Ascending aorta (tissue), 2 donors: ENCODE data around the gene LRRC28. TPM values are rescaled to one million over a fixed set of nuclear protein-coding genes. Genes with fewer than 3 reads are reported as not detected.
A peak's percentile ranks its signal among the peaks of the same experiment; 100 is the strongest.

Experiments
- DNase-seq, 2 donors: peaks; one replicate each; pipeline ENCODE4 v3.0.0-alpha.2; 2019; ENCODE audit warnings: low spot score in 2 of 2
- H3K27ac ChIP-seq, 2 donors: fragments of 200-600 bp; sonication (generic); one replicate each; pipeline ENCODE4 v1.5.1; 2016 to 2017; ENCODE audit warnings: mild to moderate bottlenecking in 1 of 2
- H3K27me3 ChIP-seq: fragments of 200-600 bp; sonication (generic); one replicate; pipeline ENCODE4 v1.5.1; 2017
- H3K36me3 ChIP-seq, 2 donors: fragments of 200-600 bp; sonication (generic); one replicate each; pipeline ENCODE4 v1.5.1; 2016
- H3K4me1 ChIP-seq, 2 donors: fragments of 200-600 bp; sonication (generic); one replicate each; pipeline ENCODE4 v1.5.1; 2016 to 2017; ENCODE audit warnings: mild to moderate bottlenecking in 1 of 2
- H3K4me3 ChIP-seq, 2 donors: fragments of 200-600 bp; sonication (generic); one replicate each; pipeline ENCODE4 v1.5.1; 2016 to 2017; ENCODE audit warnings: mild to moderate bottlenecking in 1 of 2
- H3K9me3 ChIP-seq, 2 donors: fragments of 200-600 bp; sonication (generic); one replicate each; pipeline ENCODE4 v1.5.1; 2016
- intact Hi-C: fragments of 100-400 bp; cut with DNase I; formaldehyde crosslinking; loops from one replicate; pipeline ENCODE4 v1.15.1; 2023
- total RNA-seq: library from RNA; depleted of rRNA; stranded (reverse); fragments of >200 nt; gene quantifications from one replicate; pipeline ENCODE4 v1.1.0, GENCODE V29; 2016
- TF ChIP-seq, protein P1 (sequence below), 3 experiments: fragments of 200-600 bp in 2 of 3; fragments of 450-650 bp in 1 of 3; sonication (generic) in 2 of 3; IDR thresholded peaks; one replicate each; pipeline ENCODE4 v1.5.1; 2016 to 2019; ENCODE audit warnings: antibody characterized with exemption in 3 of 3, mild to moderate bottlenecking in 1 of 3, moderate library complexity in 1 of 3

Gene LRRC28
- total RNA-seq, 1 donor from 2014 or later: 24.2 TPM

DNA sequence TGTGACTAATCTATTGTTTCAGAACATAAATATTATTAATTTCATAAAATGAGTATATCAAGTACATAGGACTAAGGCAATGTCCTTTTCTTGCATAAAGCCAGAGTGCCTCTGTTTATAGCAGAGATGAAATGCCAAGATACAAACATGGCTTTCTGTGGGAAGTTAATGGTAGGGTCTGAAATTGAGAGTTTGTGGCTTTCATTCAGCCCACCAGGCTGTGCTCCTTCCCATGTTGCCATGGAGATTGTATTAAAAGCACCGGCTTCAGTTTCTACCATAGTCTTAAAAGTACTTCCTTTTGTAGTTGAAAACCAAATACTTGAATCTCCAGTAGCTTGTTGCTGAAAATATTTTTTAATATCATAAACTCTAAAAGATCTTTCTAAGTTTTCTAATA lies 114.0 kb downstream of the LRRC28 start:
- Histone ChIP-seq H3K36me3 (peaks cover 0 to 5% of the 10 kb centered on the region in 2 donors), H3K4me3 (no peak overlapping the region), H3K27me3 (no peaks in the 10 kb centered on the region), H3K27ac (no peak overlapping the region), H3K9me3 (peaks cover 0 to 10% of the 10 kb centered on the region in 2 donors), H3K4me1 (no peaks in the 10 kb centered on the region)
- DNase-seq: no peak
- intact Hi-C loops: no loop called here
- TF ChIP-seq, protein P1, sequence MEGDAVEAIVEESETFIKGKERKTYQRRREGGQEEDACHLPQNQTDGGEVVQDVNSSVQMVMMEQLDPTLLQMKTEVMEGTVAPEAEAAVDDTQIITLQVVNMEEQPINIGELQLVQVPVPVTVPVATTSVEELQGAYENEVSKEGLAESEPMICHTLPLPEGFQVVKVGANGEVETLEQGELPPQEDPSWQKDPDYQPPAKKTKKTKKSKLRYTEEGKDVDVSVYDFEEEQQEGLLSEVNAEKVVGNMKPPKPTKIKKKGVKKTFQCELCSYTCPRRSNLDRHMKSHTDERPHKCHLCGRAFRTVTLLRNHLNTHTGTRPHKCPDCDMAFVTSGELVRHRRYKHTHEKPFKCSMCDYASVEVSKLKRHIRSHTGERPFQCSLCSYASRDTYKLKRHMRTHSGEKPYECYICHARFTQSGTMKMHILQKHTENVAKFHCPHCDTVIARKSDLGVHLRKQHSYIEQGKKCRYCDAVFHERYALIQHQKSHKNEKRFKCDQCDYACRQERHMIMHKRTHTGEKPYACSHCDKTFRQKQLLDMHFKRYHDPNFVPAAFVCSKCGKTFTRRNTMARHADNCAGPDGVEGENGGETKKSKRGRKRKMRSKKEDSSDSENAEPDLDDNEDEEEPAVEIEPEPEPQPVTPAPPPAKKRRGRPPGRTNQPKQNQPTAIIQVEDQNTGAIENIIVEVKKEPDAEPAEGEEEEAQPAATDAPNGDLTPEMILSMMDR (IDR thresholded peaks at IDR 0.05): no peak

DNA sequence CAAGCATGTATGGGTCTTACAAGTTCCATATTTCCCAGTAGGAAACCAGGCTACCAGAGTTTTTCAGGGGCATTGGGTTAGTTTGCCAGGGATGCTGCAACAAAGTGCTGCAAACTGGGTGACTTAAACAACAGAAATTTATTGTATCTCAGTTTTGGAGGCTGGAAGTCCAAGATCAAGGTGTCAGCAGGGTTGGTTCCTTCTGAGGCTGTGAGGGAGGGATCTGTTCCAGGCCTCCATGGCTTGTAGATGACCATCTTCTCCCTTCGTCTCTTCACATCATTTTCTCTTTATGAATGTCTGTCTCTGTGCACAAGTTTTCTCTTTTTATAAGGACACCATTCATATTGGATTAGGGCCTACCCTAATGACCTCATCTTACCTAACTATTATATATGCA lies 114.7 kb downstream of the LRRC28 start:
- TF ChIP-seq, protein P1 (IDR thresholded peaks at IDR 0.05): no peak
- Histone ChIP-seq H3K4me3 (no peak overlapping the region), H3K9me3 (peaks cover 0 to 10% of the 10 kb centered on the region in 2 donors), H3K36me3 (peaks cover 0 to 5% of the 10 kb centered on the region in 2 donors), H3K27ac (no peak overlapping the region), H3K27me3 (no peaks in the 10 kb centered on the region), H3K4me1 (peaks cover 0 to 2% of the 10 kb centered on the region in 2 donors)
- DNase-seq: no peak
- intact Hi-C loops: no loop called here

DNA sequence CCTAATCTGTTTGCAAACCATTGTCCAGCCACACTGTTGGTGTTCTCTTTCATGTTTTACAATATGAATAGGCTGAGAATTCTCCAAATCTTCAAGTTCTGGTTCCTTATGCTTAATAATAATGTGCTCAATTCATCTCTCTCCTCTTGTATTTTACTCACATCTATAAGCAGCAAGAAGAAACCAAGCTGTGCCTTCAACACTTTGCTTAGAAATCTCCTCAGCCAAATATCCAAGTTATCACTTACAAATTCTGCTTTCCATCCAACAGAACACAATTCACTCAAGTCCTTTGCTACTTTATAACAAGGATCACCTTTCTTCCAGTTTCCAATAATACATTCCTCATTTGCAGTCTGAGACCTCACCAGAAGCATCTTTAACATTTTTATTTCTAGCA lies 117.5 kb downstream of the LRRC28 start:
- TF ChIP-seq, protein P1 (IDR thresholded peaks at IDR 0.05): no peak
- no peak for DNase-seq
- intact Hi-C loops: no loop called here
- Histone ChIP-seq H3K9me3 (peaks cover 0 to 10% of the 10 kb centered on the region in 2 donors), H3K36me3 (peaks cover 0 to 5% of the 10 kb centered on the region in 2 donors), H3K27ac (no peak overlapping the region), H3K27me3 (no peaks in the 10 kb centered on the region), H3K4me1 (peaks cover 0 to 11% of the 10 kb centered on the region in 2 donors), H3K4me3 (no peak overlapping the region)

DNA sequence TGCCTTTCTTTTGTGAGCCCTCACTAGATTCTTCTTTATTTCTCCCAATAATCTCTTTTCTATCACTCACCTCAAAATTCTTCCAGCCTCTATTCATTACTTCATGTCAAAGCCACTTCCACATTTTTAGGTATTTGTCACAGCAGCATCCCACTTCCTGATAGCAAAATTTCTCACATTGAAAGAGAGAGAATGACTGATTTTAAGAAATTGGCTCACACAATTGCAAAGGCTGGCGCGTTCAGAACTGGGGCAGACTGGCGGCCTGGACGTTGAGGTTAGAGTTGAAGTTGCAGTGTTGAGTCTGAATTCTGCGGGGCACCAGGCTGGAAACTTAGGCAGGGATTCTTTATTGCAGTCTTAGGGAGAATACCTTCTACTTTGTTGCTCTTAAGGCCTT lies 117.9 kb downstream of the LRRC28 start:
- peaks cover 0 to 10% of the 10 kb centered on the region in 2 donors for H3K9me3 ChIP-seq
- peaks cover 0 to 11% of the 10 kb centered on the region in 2 donors for H3K4me1 ChIP-seq
- H3K27me3 ChIP-seq: no peaks in the 10 kb centered on the region
- no peak overlapping the region for H3K27ac ChIP-seq
- H3K36me3 ChIP-seq: peaks cover 0 to 5% of the 10 kb centered on the region in 2 donors
- DNase-seq: no peak
- TF ChIP-seq, protein P1 (IDR thresholded peaks at IDR 0.05): no peak
- intact Hi-C loops: no loop called here
- no peak overlapping the region for H3K4me3 ChIP-seq

- peaks cover 0 to 5% of the 10 kb centered on the region in 2 donors for H3K36me3 ChIP-seq
- peak overlapping the region; percentile 30 to 56 for H3K27ac ChIP-seq
- intact Hi-C loops: loop anchor here (1.0 kb wide), 1 partner anchor 85 kb away; no protein-coding TSS in a partner anchor
- DNase-seq: no peak
- H3K9me3 ChIP-seq: peaks cover 0 to 22% of the 10 kb centered on the region in 2 donors
- peaks cover 0 to 11% of the 10 kb centered on the region in 2 donors for H3K4me1 ChIP-seq
- TF ChIP-seq, protein P1 (IDR thresholded peaks at IDR 0.05): no peak
- no peaks in the 10 kb centered on the region for H3K27me3 ChIP-seq
- no peak overlapping the region for H3K4me3 ChIP-seq
Measured at GRCh38 chr15:99371180-99372103, 120.2 kb downstream of the LRRC28 start.
